NCI-H1417 (cell line): ENCODE measurements around the gene WDR45B.

ENCODE experiments used
- DNase-seq, 3 experiments: peaks; one replicate each; lab custom pipeline; 2025; lab: John Stamatoyannopoulos, UW

The WDR45B gene

DNA sequence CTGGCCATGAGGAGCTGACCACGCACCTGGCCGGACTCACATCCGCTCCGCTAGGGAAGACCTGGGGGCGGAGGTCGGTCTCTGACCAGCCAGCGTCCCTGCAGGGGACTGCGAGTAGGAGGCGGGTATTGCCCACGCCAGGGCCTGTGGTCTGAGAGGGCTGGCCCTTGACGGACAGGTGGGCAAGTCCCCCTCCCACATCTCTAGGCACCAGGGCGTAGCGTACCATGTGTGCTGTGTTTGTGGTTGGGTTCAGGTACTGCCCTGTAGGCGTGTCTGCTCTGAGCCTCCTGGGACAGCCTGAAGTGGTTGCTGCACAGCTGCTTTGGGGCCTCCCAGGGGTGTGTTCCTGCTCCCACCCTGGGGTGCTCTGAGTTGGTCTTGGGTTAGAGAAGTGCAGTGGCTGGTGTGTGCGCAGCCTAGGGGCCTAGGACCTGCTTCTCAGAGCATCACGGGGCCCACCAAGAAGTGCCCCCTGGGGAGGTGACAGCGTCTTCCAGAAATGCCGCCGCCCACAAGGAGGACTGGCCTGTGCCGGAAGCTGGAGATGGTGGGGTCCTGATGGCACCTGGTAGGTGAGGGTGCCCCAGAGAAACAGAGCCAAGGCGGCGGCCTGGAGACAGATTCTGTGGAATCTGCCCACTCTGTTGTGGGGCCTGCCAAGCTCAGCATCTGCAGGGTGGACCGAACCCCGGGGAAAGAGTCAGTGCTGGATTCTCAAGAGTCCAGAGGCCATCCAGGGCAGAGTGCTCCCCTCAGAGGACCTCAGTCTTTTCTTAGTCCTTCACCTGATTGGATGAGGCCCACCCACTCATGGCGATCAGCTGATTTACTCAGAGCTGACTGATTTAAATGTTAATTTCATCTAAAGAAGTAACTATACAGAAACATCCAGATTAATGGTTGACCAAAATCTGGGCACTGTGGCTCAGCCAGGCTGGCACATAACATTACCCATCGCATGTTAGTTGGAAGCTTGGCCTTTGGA lies 48.3 kb downstream of the WDR45B start:
- no peak for DNase-seq

DNA sequence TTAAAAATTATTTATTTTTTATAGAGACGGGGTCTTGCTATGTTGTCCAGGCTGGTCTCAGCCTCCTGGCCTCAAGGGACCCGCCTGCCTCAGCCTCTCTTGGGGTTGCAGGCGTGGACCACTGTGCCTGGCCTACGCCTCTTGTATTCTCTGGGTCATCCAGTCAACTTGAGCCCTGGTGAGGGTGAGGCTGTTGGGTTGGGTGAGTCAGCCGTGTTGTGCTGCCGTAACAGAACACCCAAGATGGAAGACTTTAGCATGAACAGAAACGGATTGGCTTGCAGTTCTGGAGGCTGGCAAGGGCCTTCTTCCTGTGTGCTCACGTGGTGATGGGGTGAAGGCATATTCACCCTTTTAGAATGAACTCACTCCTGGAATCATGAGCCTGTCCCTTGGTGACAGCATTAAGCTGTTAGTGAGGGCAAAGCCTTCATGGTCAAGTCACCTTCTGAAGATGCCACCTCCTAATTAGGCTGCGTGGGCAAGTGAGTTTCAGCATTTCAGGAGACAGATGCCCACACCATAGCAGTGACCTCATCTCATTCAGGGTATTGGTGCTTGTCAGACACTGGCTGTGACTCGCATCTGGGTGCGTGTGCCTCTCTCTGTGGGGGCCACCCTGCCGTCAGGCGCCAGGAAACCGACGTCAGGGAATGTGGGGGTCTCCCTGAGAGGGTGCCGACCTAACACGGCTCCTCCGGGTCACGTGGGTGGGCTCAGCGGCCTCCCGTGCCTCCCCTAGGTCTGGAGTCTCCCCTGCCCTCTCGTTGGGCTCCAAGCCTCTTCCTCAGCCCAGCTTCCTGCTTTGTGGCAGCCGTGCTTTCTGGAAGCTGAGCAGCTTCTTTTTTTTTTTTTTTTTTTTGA lies 49.8 kb downstream of the WDR45B start:
- DNase-seq = no peak

DNA sequence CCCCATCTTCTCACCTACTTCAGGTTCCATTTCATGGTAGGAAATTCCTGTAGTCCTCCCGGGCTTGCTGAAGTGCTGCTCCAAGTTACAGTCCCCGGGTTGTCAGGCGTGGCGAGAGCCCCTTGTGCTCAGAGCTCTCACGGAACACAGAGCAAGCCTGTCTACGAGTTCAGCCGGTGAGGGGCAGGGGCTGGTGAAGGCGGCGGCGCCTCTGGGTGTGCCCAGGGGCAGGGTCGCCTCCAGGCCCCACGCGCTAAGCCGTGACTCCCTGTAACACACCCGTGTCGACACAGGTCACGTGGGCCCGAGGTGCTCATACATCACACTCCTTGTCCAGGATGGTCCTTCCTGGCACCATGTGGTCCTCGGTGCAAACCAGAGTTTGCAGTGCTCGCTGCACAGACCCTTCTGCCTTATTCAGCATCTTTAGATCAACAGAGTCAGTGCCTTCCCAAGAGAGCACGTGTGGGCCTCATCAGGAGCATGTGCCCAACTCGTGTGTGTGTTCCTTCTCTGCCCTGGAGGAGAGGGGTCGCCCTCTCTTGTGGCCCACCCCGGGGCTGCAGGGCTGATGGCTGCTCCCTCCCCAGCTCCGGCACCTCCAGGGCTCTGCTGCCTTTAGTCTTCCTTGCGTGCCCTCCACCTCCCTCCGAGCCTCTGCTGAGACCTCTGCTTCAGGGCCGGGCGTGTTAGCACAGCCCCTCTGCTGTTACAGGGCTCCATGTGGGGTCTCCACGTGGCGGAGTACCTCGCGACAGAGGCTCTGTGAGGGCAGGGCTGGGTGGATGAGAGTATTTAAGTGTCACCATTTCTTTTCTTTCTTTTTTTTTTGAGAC lies 51.2 kb downstream of the WDR45B start:
- DNase-seq = no peak

DNA sequence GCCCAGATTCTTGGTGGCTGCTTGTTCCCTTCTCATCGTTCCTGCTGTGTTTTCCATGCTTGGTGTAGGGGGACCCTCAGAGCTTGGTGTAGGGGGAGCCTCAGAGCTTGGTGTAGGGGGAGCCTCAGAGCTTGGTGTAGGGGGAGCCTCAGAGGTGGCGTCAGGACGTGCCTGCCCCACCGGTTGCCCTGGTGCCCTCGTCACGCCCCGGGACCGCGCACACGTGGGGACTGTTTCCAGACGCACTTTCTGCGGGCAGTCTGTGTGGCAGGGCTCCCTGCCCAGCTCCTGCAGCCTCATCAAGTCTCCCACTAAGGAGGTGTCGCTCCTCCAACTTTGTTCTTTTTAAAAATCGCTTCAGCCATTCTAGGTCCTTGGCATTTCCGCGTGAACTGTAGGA lies 51.9 kb downstream of the WDR45B start:
- no peak for DNase-seq

DNA sequence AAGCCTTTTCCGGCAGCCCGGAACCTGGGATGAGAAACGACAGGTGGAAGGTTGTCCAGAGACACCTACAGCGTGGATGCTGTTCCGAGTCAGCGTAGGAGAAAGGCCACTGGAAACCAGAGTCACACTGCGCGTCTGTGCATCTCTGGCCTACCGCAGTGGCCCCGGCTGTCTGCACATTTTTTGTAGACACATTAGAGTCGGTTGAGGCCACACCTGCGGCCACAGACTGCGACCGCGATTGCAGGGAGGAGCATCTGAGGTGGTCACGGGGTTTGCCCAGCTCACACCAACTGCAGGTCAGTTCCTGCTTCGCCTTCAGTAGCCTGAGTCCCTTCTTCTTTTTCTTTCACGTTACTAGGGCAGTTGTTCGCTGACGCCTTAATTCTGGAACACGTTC lies 52.4 kb downstream of the WDR45B start:
- no peak for DNase-seq

DNA sequence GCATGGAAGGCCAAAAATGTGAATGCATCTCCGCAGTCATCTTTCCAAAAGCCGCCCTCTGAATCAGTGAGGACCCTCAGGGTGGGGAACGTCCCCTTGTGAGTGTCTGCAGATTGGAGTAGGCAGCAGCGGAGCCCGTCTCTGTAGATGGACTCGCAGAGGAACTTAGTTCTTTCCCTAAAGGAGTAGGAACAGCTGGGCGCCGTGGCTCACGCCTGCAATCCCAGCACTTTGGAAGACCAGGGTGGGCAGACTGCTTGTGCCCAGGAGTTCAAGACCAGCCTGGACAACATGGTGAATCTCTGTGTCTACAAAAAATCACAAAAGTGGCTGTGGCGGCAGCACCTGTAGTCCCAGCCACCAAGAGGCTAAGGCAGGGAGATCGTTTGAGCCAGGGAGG lies 53.7 kb downstream of the WDR45B start:
- no peak for DNase-seq

DNA sequence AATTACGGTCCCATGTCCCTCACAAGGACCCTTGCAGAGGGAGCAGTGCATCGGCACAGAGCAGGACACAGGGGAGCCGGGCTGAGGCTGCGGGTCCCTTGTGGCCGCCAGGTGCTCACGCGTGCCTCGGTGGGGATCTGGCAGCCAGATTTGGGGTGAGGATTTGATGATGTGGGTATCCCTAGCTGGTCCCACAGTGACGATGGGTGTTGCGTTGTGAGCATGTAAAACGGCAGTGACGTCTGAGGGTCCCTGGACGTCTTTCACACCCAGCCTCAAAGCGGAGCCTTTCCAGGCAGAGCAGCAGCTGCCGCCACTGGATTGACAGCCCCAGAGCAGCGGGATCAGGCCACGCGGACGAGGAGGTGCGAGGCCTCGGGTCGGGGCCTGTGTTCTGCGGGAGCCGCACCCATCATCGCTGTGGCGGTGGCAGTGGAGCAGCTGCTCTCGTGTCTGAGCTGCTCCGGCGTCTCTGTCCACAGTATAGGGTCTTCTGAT lies 54.6 kb downstream of the WDR45B start:
- no peak for DNase-seq

DNA sequence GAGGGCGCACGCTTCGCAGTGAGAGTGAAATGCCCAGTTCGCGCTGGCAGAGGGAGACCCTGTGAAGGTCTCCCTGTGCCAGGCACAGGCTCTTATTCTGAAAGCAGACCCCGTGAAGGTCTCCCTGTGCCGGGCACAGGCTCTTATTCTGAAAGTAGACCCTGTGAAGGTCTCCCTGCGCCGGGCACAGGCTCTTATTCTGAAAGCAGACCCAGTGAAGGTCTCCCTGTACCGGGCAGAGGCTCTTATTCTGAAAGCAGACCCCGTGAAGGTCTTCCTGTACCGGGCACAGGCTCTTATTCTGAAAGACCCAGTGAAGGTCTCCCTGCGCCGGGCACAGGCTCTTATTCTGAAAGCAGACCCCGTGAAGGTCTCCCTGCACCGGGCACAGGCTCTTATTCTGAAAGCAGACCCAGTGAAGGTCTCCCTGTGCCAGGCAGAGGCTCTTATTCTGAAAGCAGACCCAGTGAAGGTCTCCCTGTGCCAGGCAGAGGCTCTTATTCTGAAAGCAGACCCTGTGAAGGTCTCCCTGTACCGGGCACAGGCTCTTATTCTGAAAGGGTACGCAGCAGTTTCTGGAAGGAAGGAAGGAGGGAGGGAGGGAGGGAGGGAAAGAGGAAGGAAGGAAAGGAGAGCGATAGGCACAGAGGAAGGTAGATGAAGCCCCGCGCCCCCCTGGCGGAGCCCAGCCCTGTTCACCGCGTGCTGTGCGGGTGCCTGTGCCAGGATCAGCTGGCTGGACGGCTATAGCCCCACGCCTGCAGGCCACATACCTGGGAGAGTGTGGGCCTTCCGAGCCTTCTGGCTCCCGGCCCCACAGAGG lies 55.3 kb downstream of the WDR45B start:
- DNase-seq = peak; percentile 56 to 84 (median 73)

DNA sequence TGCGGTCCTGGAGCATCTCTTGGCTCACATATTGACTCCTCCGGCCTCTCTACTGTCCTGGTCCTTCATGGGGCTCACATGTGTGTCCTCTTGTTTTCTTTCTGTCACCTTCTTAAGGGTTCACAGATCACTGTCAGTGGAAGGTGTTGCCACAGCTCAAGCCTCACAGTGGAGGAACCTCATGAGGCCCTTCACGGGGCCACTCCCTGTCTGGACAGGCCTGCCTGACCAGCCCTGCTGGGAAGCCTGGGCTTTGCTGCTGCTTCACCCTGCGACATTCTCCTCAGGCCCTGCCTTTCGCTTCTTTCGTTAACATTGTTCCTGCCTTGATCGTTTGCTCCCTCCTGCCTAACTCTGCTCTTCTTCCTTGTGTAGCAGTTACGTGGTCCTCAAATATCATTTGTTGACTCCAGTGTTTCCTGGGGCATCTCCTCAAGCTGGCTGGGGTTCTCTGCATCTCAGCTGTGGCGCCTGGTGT lies 55.9 kb downstream of the WDR45B start:
- DNase-seq = no peak

DNA sequence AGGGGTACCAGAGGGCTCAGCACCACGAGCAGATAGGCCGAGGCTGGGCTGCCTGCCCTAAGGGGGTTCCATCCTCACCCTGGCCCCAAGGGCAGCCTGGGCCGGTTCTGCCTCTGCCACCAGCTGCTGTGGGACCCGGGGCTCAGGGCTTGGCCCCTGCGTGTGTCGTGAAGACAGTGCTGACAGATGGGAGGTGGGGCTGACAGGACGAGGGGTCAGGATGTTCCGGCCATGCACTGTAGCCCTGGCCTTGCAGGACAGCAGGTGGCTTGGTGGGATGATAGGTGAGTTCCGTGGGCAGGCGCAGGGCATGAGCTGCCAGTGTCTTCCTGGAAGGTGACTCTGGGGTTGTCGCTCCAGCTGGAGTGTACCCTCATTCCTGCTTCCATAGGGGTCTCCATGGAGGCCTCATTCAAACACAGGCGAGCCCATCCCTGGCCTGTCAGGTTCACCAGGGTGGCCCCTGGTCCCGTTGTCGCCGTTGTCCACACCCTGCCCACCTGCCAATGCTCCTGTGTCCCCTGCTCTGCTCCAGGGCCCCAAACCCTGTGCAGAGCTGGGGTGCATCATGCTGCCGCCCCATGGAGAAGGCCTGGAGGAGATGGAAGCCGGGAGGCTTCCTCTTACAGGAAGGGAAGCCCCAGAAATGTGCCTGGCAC lies 57.2 kb downstream of the WDR45B start:
- DNase-seq = no peak

DNA sequence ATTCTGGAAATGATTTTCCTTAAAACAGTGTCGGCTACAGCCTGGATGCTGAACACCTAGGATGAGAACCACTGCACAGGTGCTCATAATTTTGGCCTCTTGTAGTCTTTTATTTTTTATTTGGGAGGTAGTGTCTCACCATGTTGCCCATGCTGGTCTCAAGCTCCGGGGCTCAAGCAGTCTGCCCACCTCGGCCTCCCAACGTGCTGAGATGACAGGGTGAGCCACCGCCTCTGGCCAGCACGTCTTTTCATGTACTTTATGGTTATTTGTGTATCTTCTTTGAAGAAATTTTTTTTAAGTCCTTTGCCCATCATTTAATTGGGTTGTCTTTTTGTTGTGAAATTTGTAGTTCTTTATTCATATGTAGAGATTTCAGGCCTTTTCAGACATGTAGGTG lies 58.0 kb downstream of the WDR45B start:
- DNase-seq = no peak

DNA sequence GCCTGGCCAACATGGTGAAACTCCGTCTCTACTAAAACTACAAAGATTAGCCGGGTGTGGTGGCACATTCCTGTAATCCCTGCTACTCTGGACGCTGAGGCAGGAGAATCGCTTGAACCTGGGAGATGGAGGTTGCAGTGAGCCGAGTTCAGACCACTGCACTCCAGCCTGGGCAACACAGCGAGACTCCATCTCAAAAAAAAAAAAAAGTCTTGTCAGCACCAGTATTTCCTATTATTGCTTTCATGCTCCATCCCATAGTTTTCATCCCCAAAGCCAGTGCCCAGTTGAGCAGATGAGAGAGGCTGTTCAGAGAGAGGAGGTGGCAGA lies 58.4 kb downstream of the WDR45B start:
- no peak for DNase-seq

DNA sequence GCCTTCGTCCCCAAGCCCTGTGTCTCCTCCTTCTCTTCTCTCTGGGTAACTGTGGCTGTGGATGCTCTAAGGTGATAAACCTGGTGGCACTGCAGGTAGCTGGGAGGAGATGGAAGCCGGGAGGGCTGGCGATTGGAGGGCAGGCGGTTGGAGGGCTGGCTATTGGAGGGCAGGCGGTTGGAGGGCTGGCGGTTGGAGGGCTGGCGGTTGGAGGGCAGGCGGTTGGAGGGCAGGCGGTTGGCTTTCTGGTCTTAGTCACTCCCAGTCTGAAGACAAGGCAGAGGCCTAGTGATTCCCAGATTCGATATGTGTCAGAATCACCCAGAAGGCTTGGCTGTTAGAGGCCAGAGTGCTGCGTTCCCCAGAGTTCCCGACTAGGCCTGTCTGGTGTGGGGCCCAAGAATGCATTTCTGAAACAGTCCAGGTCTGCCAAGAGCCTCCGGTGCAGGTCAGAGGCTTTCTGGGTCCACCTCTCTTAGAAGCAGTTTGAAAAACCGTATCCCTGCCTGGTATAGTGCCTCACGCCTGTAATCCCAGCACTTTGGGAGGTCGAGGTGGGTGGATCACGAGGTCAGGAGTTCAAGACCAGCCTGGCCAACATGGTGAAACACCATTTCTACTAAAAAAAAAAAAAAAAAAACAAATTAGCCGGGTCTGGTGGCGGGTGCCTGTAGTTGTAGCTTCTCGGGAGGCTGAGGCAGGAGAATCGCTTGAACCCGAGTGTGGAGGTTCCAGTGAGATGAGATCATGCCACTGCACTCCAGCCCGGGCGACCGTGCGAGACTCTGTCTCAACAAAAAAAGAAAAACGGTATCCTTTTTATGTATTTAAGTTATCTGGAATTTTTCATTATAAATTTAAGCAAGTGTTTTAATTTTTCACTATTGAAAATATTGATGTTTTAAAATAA lies 59.7 kb downstream of the WDR45B start:
- DNase-seq = no peak

DNA sequence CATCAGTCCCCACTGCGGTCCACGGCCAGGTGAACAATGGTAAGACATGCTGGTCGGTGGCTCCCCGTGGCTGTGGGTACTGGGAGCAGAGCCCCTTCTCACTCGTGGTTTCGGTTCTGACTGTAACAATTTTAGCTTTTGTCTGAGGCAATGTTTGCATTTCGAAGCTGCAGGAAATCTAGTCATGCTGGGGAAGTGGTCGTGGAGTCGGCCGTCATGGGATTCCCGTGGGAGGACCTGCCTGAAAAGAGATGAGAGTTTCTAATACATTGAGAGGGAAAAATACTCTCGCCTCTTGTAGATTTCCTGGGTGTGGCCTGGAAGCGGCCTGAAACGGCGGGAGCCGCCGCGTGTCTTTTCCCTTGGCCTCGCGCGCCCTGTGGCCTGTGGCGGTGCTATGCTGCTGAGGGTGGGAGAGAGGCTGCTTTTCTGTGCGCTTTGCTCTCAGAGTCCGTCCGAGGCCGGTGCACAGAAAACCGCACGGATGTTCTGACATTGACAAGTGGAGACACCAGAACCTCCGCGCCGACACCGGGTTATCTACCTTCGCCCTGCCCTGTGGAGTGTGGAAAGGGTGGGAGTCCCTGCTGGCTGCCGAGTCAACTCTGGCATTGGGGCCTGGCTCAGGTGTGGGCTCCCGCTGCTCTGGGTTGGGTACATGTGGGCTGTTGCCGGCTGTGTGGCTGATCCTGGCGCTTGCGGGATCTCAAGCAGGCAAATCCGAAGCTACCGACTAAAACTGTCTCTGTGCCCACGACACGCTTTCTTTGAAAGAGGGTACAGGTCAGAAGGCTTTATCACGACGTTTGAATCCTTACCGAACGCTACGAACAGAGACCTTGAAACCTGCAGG lies 60.8 kb downstream of the WDR45B start:
- DNase-seq = no peak

DNA sequence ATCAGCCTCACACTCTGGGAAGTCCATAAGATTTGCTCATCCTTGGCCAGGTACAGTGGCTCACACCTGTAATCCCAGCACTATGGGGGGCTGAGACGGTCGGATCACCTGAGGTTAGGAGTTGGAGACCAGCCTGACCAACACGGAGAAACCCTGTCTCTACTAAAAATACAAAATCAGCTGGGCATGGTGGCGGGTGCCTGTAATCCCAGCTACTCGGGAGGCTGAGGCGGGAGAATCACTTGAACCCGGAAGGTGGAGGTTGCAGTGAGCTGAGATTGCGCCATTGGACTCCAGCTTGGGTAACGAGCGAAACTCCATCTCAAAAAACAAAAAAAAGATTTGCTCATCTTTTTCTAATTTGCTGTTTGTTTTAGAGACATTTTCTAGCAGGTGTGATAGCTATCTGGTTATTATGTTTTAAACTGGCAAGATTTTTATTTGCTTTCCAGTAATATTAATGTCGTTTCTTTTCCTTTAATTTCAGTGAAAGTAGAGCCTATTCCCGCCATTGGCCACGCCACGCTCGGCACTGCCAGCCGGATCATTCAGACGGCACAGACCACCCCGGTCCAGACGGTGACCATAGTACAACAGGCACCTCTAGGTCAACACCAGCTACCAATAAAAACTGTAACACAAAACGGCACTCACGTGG lies 61.5 kb downstream of the WDR45B start:
- DNase-seq = no peak

DNA sequence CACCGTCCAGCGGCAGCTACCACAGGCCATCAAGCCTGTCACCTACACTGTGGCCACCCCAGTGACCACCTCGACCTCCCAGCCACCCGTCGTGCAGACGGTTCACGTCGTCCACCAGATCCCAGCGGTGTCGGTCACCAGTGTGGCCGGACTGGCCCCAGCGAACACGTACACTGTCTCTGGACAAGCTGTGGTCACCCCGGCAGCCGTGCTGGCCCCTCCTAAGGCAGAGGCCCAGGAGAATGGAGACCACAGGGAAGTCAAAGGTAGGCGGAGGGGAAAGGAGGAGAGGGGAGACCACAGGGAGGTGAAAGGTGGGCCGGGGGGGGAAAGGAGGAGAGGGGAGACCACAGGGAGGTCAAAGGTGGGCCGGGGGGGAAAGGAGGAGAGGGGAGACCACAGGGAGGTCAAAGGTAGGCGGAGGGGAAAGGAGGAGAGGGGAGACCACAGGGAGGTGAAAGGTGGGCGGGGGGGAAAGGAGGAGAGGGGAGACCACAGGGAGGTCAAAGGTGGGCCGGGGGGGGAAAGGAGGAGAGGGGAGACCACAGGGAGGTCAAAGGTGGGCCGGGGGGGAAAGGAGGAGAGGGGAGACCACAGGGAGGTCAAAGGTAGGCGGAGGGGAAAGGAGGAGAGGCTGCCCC lies 62.2 kb downstream of the WDR45B start:
- peak; percentile 16 to 53 (median 31) for DNase-seq

DNA sequence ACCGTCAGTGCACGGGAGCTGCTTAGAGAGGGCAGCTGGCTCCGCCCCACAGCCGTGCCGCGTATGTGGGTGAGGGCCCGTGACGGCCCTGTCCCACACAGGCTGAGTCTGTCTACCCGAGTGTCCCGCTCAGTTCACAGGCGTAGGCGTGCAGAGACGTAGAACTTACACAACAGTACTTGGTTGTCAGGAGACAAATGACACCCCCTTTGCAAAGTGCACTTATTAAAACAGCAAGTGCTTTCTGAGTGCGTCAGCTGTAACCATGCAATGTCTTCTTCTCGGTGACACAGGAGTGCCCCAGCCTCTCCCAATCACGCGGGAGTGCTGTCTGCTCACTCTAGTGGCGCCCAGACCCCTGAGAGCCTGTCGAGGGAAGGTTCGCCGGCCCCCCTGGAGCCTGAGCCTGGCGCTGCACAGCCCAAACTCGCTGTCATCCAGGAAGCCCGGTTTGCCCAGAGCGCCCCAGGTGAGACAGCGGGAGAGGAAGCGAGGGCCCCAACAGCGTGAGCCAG lies 64.5 kb downstream of the WDR45B start:
- DNase-seq = peak in 1 of 3 experiments; percentile 58
